Measurements from ENCODE around the gene HAO1. TPM values are rescaled to one million over a fixed set of nuclear protein-coding genes. Genes with fewer than 3 reads are reported as not detected.

Gene HAO1
- total and polyA plus RNA-seq, 2 donors (not counting 3 experiments of a cell fraction or from before 2014, with no cell fraction given), result not detected

DNA sequence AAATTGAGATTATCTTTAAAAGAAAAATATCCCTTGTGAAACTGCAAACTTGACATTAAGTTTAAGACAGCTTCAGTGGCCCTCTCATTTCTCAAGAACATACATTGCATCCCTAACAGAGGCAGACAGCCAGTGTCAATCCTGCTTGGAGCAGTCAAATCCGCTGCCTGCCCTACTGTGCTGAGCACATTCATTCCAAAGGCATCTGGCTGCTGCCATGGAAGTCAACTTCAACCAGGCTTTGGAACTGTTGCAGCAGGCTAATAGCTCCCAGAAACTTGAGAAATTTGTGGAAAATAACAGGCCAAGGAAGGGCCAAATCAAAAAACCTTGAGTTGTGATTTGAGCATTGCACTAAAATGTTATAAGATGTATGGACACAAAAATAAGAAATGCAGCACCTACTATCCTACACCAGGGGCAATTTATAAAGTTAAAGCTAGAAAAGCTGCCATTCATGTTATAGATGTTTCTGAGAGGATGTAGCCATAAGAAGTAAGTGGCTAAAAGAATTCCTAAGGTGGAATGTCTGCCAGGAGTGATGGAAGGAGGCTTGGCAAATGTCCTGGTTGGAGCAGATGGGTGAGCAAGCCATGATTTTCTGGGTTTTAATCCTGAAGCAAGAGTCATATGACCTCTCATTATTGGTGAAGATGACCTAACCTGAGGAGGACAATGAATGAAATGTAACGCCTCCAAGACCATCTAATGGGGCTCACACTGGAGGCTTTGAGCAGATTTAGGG is 31.4 kb upstream of the HAO1 start:
- Histone ChIP-seq H3K4me3 (replicated peaks in 1 of 3; ENCODE audit: insufficient read depth in 1 of 3, low read depth in 1 of 3, low read length in 3 of 3) (no peak overlapping the region), H3K36me3 (ENCODE audit: control insufficient read depth in 2 of 2, extremely low read depth in 1 of 2, insufficient read depth in 2 of 2, low read length in 2 of 2) (no peaks in the 10 kb centered on the region), H3K9me3 (replicated peaks; ENCODE audit: control insufficient read depth, insufficient read depth, low read length) (no peaks in the 10 kb centered on the region), H3K79me2 (ENCODE audit: control insufficient read depth, insufficient read depth, low read length) (no peaks in the 10 kb centered on the region), H3K9me1 (replicated peaks; ENCODE audit: control insufficient read depth, extremely low read depth, insufficient read depth, low read length) (no peaks in the 10 kb centered on the region), H3K4me2 (ENCODE audit: insufficient read depth, low read length) (no peak overlapping the region), H4K20me1 (replicated peaks; ENCODE audit: control insufficient read depth, extremely low read depth, insufficient read depth, low read length) (no peaks in the 10 kb centered on the region), H3K27me3 (ENCODE audit: control insufficient read depth in 2 of 2, insufficient read depth in 2 of 2, low read length in 2 of 2) (peaks cover 0 to 4% of the 10 kb centered on the region in 2 experiments), H2AFZ (ENCODE audit: low read depth, low read length) (no peak overlapping the region), H3K4me1 (ENCODE audit: control insufficient read depth, extremely low read depth, insufficient read depth, low read length) (no peaks in the 10 kb centered on the region), H3K27ac (ENCODE audit: insufficient read depth, low read depth, low read length) (no peak overlapping the region), H3K9ac (replicated peaks; ENCODE audit: extremely low read depth, insufficient read depth, low read length) (no peak overlapping the region)
- ChIA-PET POLR2A (no interaction called here), CTCF (interaction anchor here (0.9 to 2.4 kb wide), 3 partner anchors 9 to 751 kb away, joined by 3 to 17 read pairs (median 7); no protein-coding TSS in a partner anchor)
- TF ChIP-seq JUN (IDR thresholded peaks at IDR 0.05; ENCODE audit: borderline replicate concordance, insufficient read depth, insufficient read length, low read depth), result no peak
- no peak for TF ChIP-seq FOS (IDR thresholded peaks at IDR 0.05; ENCODE audit: borderline replicate concordance, insufficient read depth, low read length)
- no peak for TF ChIP-seq POLR2AphosphoS5 (IDR thresholded peaks at IDR 0.05; ENCODE audit: insufficient read depth, low read depth, low read length)
- TF ChIP-seq EZH2 (IDR thresholded peaks at IDR 0.05; ENCODE audit: borderline replicate concordance, low read depth, low read length, severe bottlenecking), result no peak
- TF ChIP-seq, protein P1, sequence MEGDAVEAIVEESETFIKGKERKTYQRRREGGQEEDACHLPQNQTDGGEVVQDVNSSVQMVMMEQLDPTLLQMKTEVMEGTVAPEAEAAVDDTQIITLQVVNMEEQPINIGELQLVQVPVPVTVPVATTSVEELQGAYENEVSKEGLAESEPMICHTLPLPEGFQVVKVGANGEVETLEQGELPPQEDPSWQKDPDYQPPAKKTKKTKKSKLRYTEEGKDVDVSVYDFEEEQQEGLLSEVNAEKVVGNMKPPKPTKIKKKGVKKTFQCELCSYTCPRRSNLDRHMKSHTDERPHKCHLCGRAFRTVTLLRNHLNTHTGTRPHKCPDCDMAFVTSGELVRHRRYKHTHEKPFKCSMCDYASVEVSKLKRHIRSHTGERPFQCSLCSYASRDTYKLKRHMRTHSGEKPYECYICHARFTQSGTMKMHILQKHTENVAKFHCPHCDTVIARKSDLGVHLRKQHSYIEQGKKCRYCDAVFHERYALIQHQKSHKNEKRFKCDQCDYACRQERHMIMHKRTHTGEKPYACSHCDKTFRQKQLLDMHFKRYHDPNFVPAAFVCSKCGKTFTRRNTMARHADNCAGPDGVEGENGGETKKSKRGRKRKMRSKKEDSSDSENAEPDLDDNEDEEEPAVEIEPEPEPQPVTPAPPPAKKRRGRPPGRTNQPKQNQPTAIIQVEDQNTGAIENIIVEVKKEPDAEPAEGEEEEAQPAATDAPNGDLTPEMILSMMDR (IDR thresholded peaks at IDR 0.05; ENCODE audit: extremely low read depth in 1 of 2, insufficient read depth in 1 of 2, low read depth in 1 of 2, low read length in 2 of 2), result no peak
- no peak for TF ChIP-seq POLR2A (IDR thresholded peaks at IDR 0.05; ENCODE audit: low read depth, low read length)
- TF ChIP-seq, protein P2, sequence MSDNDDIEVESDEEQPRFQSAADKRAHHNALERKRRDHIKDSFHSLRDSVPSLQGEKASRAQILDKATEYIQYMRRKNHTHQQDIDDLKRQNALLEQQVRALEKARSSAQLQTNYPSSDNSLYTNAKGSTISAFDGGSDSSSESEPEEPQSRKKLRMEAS (IDR thresholded peaks at IDR 0.05; ENCODE audit: insufficient read depth, insufficient read length), result no peak
- no peak for TF ChIP-seq MYC (IDR thresholded peaks at IDR 0.05; ENCODE audit: low read depth, low read length)
- FAIRE-seq, result no peak
- dilution Hi-C loops (cut with MboI; ENCODE audit: extremely low pct_ligation_motif_present, low sequenced_read_pairs) (no loop called here), intact Hi-C loops (cut with micrococcal nuclease) (no loop called here)
- BruUV-seq (replicated peaks), result no TSS peak
- DNase-seq (ENCODE audit: low read depth, low spot score), result no peak

Measured in endothelial cell of umbilical vein (primary cell).